Right atrium auricular region (tissue), 2 donors: Measurements from ENCODE around the gene SEMA5A. TPM values are rescaled to one million over a fixed set of nuclear protein-coding genes. Genes with fewer than 3 reads are reported as not detected.

Source experiments
- DNase-seq: peaks from one replicate; pipeline ENCODE4 v3.0.0-alpha.2; 2019; ENCODE audit warnings: low spot score
- H3K27ac ChIP-seq, 2 donors: fragments of 200-600 bp; sonication (generic); 1 replicate in 1 of 2; 2 replicates in 1 of 2; pipeline ENCODE4 v1.5.1; 2016 to 2019
- H3K27me3 ChIP-seq, 2 donors: fragments of 200-600 bp; sonication (generic); one replicate each; pipeline versions ENCODE4 v1.5.1 to v1.6.0; 2017 to 2019
- H3K36me3 ChIP-seq: fragments of 200-600 bp; sonication (generic); one replicate; pipeline ENCODE4 v1.5.1; 2016
- H3K4me1 ChIP-seq, 2 donors: fragments of 200-600 bp; sonication (generic); one replicate each; pipeline versions ENCODE4 v1.5.1 to v1.6.0; 2017 to 2019
- H3K4me3 ChIP-seq, 2 donors: fragments of 200-600 bp; sonication (generic); 1 replicate in 1 of 2; 2 replicates in 1 of 2; pipeline ENCODE4 v1.5.1; 2017 to 2019; ENCODE audit warnings: mild to moderate bottlenecking in 1 of 2, moderate library complexity in 1 of 2
- H3K9me3 ChIP-seq, 2 donors: fragments of 200-600 bp; sonication (generic); one replicate each; pipeline ENCODE4 v1.5.1; 2019
- total RNA-seq, 2 donors: library from RNA; depleted of rRNA; stranded (reverse); fragments of >200 nt; gene quantifications; one replicate each; pipeline ENCODE4 v1.1.0, GENCODE V29; 2016
- TF ChIP-seq, protein P1 (sequence below), 2 donors: fragments of 200-600 bp; sonication (generic); IDR thresholded peaks; one replicate each; pipeline ENCODE4 v1.5.1; 2019; ENCODE audit warnings: antibody characterized with exemption in 2 of 2

The SEMA5A gene
- total RNA-seq, 2 donors from 2014 or later: 14.1 to 26.2 TPM

DNA sequence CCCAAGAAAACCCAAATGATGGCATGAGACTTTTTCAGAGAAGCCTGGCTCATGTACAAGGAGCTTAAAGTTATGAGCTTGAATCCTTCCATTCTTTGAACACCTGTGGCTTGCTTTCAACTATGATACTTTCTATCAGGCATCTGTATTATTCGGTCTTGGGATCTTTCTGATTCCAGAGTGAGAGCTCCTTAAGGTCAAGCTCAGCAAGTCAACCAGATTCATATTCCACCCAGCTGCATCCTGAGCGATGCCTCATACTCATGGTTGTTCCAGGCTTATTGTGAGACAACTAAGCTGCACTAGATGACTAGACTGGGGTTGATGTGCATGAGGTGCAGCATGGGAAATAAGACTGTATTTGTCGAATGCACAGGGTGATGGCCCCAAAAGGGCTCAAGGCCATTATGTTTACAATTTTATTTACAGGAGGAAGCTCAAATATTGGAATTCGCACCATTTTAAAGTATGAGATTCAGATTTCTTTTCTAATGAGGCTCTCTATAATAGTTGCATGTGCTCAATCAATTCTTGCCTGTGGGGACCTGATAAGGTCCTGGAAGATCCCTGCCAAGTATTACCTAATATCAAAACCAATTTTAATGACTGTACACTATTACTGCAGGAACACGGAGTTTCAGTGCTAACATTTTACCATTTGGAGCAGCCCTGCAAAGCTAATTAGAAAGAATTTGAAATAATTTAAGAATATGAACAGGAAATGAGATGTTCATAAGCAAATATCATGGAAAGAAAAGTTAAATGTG, 453.8 kb downstream of the SEMA5A start:
- Histone ChIP-seq H3K36me3 (no peaks in the 10 kb centered on the region), H3K4me3 (no peak overlapping the region), H3K4me1 (no peaks in the 10 kb centered on the region), H3K27me3 (no peaks in the 10 kb centered on the region), H3K9me3 (no peaks in the 10 kb centered on the region), H3K27ac (no peak overlapping the region)
- TF ChIP-seq, protein P1, sequence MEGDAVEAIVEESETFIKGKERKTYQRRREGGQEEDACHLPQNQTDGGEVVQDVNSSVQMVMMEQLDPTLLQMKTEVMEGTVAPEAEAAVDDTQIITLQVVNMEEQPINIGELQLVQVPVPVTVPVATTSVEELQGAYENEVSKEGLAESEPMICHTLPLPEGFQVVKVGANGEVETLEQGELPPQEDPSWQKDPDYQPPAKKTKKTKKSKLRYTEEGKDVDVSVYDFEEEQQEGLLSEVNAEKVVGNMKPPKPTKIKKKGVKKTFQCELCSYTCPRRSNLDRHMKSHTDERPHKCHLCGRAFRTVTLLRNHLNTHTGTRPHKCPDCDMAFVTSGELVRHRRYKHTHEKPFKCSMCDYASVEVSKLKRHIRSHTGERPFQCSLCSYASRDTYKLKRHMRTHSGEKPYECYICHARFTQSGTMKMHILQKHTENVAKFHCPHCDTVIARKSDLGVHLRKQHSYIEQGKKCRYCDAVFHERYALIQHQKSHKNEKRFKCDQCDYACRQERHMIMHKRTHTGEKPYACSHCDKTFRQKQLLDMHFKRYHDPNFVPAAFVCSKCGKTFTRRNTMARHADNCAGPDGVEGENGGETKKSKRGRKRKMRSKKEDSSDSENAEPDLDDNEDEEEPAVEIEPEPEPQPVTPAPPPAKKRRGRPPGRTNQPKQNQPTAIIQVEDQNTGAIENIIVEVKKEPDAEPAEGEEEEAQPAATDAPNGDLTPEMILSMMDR (IDR thresholded peaks at IDR 0.05): no peak
- DNase-seq: no peak

DNA sequence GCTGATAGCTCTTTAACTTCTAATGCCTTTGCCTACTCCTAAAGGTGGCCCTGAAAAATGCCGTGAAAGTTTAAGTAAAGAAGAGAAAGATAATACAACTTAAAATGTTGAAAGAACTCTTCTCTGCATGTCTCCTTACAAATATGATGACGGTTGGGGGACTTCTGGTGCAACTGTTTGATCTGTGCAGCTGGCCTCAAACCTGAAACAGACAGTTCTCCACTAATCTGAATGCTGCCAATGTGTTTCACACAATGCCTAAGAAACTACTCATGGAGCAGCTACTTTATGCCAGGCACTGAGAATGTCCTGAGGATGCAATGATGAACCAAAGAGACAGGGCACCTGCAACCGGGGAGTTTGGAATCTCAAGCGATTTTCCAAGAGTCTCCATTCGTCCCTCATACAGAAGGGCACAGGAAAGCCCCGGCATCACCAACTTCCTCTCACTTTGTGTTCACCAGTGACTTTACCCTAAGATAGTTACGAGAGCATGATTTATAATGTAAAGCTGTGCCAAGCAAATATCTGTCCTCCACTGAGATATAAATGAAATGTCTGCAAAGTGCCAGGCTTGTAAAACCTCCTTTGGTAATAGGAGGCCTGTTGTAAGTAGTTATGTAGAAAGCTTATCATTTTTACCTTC, 455.4 kb downstream of the SEMA5A start:
- Histone ChIP-seq H3K4me1 (no peaks in the 10 kb centered on the region), H3K4me3 (no peak overlapping the region), H3K36me3 (no peaks in the 10 kb centered on the region), H3K27me3 (no peaks in the 10 kb centered on the region), H3K9me3 (no peaks in the 10 kb centered on the region), H3K27ac (no peak overlapping the region)
- no peak for DNase-seq
- TF ChIP-seq, protein P1 (IDR thresholded peaks at IDR 0.05): no peak

DNA sequence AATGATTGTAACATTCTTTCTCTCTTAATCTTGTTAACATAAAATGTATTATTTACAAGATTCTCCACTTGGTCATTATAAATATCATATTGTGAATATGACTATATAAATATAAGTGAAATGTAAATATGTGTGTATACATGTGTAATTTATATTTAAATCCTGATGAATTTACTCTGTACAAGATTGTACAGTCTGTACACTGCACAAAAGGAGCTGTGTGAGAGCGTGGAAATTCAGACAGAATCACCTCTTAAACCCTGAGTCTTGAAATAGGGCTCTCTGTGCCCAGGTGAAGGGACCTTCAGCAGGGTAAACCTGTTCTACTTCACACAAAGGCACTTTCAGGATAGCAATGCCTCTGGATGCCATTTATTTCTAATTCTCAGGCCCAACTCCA, 456.0 kb downstream of the SEMA5A start:
- no peaks in the 10 kb centered on the region for H3K36me3 ChIP-seq
- no peak for DNase-seq
- H3K27me3 ChIP-seq: no peaks in the 10 kb centered on the region
- H3K4me3 ChIP-seq: no peak overlapping the region
- TF ChIP-seq, protein P1 (IDR thresholded peaks at IDR 0.05): no peak
- no peaks in the 10 kb centered on the region for H3K4me1 ChIP-seq
- no peak overlapping the region for H3K27ac ChIP-seq
- no peaks in the 10 kb centered on the region for H3K9me3 ChIP-seq

- TF ChIP-seq, protein P1 (IDR thresholded peaks at IDR 0.05): no peak
- no peak overlapping the region for H3K27ac ChIP-seq
- H3K4me1 ChIP-seq: no peaks in the 10 kb centered on the region
- H3K9me3 ChIP-seq: no peaks in the 10 kb centered on the region
- H3K36me3 ChIP-seq: no peaks in the 10 kb centered on the region
- no peaks in the 10 kb centered on the region for H3K27me3 ChIP-seq
- no peak for DNase-seq
- no peak overlapping the region for H3K4me3 ChIP-seq
Observed at GRCh38 chr5:9082996-9083395, 462.9 kb downstream of the SEMA5A start.

DNA sequence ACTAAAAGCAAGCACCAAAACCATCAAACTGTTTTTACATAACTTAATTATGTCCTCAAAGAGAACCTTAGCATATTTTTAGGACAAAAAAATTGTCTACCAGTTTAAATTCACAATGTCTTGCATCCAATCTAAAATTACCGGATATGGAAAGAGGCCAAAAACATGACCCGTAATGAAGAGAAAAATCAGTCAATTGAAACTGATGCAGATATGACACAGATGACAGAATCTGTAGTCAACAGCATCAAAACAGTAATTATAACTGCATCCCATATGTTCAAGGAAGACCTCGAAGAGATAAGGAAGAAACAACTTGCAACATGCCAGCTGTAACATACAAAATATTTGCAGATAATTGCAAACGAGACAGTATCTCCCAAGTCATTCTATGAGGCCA, 473.2 kb downstream of the SEMA5A start:
- TF ChIP-seq, protein P1 (IDR thresholded peaks at IDR 0.05): no peak
- H3K27ac ChIP-seq: no peak overlapping the region
- DNase-seq: no peak
- no peaks in the 10 kb centered on the region for H3K27me3 ChIP-seq
- H3K9me3 ChIP-seq: peaks cover 0 to 5% of the 10 kb centered on the region in 2 donors
- H3K4me1 ChIP-seq: no peaks in the 10 kb centered on the region
- H3K36me3 ChIP-seq: no peaks in the 10 kb centered on the region
- H3K4me3 ChIP-seq: no peak overlapping the region
